Hematopoietic multipotent progenitor cell treated with erythropoietin and hydrocortisone succinate and interleukin-3 and kit ligand, for 6 days (in vitro differentiated cells): Measurements from ENCODE around the gene TLR3.
"Not testable (repeated sequence)": the region's sequence is repeated elsewhere in the genome, so short reads cannot be mapped to it uniquely, and the experiment has no call there.

Experiments used
- DNase-seq: peaks from one replicate; pipeline ENCODE4 v3.0.0-alpha.2; 2015

Gene TLR3

DNA sequence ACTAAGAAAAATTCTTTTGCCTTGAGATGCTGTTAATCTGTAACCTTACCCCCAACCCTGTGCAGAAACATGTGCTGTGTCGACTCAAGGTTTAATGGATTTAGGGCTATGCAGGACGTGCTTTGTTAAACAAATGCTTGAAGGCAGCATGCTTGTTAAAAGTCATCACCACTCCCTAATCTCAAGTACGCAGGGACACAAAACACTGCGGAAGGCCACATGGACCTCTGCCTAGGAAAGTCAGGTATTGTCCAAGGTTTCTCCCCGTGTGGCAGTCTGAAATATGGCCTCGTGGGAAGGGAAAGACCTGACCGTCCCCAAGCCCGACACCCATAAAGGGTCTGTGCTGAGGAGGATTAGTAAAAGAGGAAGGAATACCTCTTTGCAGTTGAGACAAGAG is 18.8 kb upstream of the TLR3 start:
- DNase-seq: not testable (repeated sequence)

DNA sequence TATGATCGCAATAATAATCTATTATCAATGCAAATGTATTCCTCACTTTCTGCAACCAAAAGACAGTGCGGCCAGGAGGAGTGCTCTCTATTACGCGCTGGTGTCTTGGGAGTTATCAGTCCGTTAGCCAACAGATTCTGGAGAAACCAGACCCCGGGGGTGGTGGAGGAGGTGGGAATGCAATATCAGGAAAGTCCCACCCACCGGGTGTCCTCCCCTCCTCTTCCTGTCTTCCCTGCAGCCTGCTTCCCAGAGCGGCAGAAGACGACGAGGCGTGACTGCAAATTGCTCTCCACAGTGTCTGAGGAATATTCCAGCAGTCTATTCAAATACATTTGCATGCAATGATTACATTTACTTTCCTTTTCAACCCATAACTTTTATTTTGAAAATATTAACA is 17.9 kb upstream of the TLR3 start:
- no peak for DNase-seq

DNA sequence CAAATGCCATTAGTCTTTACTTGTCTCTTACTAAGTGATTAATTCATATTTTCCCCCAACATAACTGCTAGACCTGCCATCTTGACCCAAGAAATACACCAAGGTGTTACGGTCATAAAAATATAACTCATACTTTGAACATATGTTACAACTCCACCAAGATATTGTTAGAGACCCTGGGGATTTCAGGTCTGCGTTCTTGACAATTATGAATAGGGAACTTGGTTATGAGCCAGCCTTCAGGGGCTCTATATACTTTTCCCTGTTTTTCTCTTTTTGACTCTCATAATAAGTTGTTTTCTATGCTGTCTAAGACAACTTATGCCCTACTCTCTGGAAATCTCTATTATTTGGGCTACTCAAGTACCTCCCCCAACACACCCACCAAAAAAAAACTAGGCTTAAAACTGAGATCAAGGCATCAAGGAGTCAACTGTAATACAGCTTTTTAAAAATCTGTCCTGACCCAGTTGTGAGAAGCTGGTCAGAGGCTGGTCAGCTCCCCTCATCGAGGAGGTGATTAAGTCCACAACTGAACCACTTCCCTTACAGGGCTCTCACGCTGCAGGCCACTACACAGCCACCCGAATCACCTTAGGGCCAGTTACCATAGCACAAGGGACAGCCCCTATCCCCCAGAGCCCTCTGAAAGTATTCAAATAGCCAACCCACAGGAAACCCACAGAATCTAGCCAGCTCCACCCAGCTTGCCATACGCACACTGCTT is 10.5 kb upstream of the TLR3 start:
- DNase-seq: peak; percentile 21

DNA sequence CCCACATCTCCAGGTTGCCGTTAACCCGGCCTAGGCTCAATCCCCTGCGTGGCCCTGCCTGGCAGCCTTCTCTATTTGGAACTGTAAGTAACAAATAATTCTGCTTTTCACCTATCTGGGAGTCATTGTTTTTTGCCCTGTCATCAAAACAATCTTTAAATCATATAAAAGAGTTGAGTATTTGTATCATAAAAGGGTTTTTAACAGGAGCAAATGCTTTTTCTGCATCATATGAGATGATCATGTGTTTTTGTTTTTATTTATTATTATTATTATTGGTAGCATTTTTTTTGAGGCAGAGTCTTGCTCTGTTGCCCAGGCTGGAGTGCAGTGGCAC is 10.0 kb upstream of the TLR3 start:
- no peak for DNase-seq

DNA sequence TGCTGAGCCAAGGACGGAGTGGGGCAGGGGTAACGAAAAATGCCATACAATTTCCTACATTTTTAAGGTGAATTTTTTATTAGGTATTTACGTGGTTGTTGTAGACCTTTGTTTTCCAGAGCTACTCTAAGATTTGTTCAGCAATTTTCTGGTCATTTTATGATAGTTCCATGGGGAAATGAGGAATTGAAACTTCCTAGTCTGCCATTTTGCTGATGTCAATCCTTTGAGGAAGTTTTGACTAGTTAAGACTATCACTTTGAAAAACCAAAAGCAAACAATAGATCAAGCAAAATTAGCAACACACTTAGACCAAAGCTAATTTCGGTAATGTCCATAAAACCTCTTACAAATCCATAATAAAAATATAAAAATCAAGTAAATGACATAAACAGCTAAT is 7.0 kb upstream of the TLR3 start:
- DNase-seq: no peak

DNA sequence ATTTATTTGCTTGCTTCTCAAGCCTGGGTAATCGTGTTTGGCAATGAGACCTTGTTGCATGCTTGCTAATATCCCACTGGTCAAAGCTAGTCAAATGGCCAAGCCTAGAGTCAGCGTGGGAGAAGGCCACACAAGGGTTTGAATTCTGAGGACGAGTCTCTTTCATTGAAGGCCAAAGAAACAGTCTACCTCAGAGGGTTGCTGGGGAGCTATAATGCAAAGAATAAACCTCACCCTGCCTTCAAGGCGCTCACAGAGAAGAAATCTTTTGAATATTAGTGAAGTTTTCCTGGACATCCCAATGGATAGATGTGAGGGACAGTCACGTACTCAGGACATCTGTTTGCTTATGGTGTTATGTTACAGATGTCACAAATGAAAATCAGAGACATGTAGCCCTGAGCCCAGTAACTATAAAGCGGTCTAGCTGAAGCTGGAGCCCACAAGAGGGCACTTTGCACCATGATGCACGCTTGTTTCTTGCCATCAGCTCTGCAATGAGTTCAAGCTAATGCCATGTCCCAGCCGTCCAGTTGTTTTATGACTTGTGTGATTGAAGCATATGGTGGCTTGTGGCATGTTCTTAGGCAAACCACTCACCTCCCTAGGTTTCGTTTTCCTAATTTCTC is 1.1 kb upstream of the TLR3 start:
- DNase-seq: peak; percentile 83

DNA sequence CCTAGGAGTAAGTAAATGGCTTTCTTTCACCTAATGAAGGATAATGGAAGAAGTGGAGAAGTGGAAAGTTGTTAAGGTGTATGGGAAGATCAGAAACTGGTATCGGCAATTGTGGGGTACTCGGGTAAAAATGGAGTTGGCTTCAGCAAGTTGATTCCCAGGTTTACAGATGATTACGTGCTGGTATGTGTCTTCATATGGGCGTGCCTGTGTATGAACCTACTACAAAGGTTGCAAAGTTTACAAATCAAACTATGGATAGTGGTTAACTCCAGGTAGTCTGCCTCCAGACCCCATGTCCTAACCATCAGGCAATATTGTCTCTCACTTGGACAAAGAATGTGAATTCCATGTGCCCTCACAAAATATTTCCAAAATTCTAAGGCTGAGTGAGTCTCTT is 773 bp downstream of the TLR3 start:
- DNase-seq: no peak

DNA sequence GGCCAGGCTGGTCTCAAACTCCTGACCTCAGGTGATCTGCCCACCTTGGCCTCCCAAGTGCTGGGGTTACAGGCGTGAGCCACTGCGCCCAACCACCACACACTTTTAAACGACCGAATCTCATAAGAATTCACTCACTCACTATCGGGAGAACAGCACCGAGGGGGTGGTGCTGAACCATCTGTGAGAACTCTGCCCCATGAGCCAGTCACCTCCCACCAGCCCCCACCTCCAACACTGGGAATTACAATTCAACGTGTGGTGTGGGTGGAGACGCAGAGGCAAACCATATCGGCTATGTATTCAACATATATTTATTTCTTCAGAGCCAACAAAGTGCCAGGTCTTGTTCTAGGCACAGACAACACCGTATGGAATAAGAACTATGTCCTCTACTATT is 3.6 kb downstream of the TLR3 start:
- DNase-seq: no peak

DNA sequence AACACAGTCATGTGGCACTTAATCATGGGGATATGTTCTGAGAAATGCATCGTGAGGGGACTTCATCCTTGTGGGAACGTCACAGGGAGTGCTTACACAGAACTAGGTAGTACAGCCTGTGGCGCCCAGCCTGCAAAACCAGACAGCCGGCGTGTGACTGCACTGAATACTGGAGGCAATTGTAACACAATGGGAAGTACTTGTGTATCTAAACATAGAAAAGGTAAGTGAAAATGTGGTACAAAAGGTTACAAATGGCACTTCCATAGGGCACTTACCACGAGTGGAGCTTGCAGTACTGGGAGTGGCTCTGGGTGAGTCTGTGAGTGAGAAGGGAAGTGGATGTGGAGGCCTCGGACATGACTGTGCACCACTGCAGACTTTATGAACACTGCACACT is 5.2 kb downstream of the TLR3 start:
- no peak for DNase-seq

DNA sequence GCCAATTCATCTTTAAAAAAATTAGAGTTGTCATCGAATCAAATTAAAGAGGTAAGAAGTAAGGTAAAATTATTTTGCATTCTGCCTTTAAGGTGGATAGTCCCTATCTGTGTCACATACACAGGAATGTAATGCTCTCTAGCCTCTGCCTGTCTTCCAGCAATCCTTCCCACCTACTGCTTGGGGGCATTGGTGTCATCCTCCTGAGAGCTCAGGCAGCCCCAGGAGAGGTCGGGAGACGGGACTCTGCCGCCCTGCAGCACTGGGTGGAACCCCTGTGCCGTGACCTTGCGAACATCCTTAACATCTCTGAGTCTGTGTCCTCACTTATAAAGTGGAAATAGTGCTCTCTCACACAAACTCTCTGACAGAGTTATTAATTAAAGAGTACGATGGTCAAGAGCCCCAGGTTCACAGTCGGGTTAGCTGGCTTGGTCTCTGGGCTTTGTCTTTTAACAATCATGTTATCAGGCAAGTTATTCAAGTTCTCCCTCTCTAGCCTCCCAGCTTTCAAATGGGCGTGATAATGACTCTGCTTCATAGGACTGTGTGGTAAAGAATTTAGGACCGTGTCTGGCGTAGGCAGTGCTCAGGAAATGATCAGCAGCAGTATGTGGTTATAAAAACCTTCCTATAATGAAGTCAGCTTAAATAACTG is 10.2 kb downstream of the TLR3 start:
- no peak for DNase-seq

DNA sequence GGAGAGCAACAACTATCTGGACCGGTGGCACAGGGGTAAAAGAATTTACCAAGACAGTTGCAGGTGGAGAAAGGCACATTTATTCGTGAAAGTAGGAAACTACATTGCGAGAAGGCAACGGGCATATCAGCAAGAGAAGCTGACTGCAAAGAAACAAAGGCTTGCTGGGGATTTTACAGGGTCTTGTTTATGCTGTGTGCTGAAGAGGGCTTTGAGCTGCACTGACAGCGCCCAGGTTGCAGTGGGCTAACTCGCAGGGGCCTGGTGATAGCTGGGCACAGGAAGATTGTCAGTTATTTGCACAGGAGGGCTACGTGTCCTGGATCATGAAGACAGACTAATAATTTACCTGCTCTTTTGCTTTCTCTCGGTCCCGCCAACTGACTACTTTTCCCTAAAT is 10.7 kb downstream of the TLR3 start:
- DNase-seq: no peak

DNA sequence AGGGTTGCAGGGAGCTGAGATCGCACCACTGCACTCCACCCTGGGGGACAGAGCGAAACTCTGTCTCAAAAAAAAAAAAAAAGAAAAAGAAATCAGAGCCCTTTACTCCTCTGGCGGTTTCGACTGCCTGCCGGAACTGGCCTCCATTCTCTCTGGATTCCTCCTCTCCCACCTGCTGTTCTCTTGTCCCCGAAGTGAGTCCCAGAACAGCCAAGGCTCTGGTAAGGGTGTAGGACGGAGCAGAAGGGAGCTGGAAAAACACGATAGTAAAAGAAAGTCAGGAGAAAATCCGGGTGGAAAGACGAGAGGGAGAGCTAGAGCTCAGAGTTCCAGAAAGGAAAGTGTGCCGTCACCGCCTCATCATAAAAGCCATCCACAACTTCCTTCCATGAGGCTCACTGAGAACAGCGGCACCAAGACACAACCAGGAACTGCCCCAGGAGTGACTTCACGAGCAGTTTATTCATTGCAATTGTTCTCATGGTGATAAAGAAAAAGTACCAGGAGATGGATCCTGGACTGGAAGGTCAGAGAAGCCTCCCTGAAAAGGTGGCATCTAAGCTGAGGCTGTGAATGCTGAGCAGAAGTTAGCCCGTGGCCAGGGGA is 12.3 kb downstream of the TLR3 start:
- no peak for DNase-seq

DNA sequence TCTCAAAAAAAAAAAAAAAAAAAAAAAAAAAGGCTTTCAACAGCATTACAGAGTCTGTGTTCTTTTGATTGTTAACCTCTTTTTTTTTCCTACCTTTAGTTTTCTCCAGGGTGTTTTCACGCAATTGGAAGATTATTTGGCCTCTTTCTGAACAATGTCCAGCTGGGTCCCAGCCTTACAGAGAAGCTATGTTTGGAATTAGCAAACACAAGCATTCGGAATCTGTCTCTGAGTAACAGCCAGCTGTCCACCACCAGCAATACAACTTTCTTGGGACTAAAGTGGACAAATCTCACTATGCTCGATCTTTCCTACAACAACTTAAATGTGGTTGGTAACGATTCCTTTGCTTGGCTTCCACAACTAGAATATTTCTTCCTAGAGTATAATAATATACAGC is 13.3 kb downstream of the TLR3 start:
- DNase-seq: no peak

DNA sequence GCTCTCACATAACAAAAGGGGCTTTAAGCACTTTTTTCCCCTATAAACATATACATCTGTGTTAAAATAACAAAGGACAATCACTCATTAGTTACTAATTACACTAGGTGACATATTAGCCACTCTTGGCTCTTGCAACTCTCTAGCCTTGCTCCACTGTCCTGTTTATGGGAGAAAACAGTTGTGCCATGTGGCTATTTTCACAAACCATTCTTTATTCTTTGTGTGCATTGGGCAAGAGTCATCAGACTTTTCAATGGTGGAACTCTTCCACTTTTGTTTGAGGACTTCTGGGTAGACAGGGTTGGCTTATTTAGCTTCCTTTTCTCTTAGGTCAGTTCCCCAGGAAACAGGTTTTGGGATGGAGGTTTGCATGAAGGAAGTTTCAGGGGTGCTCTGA is 19.6 kb downstream of the TLR3 start:
- DNase-seq: no peak

DNA sequence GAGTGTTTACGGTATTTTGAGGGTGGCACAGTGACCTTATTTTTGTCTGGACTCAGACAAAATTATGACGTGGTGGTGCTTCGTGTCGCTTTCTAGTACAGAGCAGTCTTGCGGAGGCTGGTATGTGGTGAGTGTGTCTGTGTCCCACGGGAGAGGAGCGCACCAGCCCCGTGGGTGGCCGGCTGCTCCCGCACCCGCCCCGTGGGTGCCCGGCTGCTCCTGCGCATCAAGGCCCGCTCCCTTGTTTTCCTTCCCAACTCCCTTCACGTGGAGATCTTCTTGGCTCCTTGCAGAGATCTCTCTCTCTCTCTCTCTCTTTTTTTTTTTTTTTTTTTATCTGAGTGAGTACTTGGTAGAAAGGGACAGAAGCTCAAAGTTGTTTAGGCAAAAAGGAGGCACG is 23.3 kb downstream of the TLR3 start:
- no peak for DNase-seq

DNA sequence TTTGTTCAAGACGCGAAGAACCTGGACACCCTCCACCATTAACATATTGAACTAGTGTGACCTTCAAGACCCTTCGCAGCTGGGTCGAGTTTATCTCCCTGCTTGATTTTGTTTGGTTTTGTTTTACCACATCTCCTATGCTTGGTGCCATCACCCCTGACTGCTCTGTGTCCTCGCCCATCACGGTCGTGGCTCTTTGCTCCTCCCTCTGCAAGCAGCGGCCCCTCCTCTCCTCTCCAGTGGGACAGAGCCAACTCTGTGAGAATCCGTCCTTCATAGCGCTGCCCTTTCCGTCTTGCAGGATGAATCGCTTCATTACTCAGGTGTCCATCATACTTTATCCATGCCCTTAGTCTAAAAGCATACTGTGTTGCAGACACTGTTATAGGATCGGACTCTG is 26.4 kb downstream of the TLR3 start:
- no peak for DNase-seq

DNA sequence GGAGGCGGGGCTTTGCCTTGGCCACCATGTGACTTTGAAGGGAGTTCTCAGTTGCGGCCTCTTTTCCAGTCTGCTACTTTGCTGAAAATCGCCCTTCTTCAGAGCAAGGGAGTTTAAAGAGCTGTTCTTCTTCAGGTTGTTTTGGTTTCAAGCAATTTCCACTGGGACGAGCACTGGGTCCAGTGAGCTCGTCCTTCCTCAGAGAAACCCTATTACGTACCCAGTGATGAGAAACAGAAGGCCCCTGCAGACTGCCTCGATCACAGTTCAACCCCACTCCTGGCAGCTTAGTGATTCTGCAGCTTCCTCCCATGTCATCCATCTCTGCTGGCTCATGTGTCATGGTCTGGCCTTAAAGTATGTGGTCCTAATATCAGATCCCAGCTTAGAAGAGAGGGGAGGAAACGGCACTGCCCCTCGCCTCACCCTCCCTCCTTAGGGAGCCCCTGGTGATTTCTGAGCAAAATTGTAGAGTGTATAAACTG is 27.8 kb downstream of the TLR3 start:
- no peak for DNase-seq

DNA sequence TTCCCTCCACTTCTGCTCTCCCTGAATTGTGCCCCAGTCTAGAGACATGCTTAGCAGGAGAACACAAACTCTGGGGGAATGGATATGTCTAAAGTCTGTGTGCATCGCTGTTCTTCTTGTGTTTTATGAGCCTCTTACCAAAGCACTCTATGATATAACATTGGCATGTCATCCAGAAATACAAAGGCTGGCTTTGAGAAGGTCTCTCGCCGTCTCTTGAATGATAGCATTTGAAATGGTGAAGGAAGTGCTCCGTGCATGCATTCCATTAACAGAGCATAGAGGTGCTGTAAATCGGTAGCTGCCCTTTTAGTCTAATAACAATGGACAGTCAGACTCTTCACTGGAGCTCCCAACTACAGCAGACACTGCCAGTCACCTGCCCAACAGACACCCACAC is 28.4 kb downstream of the TLR3 start:
- no peak for DNase-seq

DNA sequence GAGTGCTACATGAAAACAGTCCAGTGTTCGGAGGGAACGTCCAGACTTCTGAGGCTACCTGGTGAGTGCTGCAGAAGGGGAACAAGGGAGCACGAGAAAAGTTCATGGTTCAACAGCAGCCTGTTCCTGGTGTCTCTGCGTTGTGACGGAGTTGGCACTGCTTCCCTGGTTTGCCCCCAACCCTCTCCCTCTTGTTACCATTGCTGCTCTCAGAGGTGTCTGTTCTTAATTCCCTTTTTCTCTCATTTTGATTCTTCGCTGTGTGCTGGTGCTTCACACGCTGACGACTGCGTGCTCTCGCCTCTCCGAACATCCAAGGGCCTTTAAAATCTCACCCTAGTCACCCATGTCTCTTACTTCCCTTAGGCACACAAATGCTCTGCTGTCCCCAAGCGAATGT is 34.0 kb downstream of the TLR3 start:
- no peak for DNase-seq

DNA sequence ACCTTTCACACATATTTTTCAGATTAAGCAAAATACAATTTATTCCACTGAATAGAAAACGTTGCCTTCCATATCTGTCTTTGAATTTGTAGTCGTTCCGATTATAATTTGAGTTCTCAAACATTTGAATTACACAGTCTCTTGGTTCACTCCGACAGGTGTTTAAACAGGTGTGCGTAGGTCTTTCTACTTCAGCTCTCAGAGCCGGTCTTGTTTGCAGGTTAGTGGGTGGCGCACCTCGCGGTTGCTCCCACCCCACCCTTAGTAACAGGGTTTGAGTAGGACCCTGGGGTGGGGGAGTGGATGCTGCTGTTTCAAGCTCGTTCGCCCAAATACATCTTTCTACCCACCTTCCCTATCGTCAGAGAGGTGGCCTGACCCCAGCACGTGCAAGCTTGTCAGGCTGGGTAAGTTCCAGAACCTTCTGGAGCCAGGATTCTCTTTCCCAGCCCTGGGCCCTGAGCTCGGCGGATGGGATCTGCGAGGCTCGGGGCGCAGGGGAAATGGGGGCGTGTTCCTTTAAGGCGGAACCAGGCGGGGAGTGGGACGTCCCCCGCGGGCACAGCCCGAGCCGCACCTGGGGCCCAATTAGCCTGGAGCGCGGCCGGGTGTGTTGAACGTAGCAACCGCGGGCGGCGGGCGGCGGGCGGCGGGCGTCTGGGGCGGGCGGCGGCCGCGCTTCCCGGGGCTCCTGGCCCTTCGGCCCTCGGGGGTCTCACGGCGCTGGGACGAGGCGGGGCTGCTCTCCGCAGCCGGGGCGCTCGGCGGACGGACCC is 35.3 kb downstream of the TLR3 start, which contains the start of gene FAM149A:
Gene FAM149A (plus strand): TSS at position 591 of the 776 bp plus-strand sequence.
- DNase-seq: peak; percentile 33

DNA sequence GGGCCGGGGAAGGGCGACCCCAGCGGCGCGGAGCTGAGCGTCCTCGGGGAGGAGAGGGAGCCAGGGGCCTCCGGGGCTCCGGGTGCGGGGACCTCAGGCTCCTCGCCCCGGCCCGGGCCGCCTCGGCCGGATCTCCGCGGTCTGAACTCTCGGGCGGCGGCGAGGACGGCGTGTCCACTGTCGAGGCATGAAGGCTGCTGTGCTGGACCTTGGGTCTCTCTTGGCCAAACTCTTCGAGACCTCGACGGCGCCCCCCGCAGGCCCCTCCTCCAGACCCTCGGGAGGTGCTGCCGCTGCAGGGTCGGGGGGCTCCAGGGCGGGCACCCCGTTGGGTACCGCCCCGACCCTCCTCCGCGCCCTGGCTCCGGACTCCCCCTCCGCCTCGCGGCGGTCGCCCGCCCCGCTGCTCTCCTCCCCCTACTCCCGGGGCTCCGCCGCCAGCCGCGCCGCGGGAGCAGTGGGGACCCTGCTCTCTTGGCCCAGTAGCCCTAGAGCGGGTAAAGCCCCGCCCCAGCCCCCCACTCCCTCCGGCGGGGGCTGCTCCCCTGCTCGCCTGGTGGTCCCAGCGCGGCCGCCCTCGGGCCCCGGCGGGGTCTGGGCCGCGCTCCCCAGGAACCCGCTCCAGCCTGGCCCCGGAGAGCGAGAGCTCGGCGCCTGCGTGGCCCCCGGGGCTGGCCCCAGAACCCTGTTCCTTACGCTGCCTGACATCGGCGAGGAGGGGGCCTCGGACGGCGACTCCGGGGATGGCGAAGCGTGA is 36.1 kb downstream of the TLR3 start:
- DNase-seq: no peak

DNA sequence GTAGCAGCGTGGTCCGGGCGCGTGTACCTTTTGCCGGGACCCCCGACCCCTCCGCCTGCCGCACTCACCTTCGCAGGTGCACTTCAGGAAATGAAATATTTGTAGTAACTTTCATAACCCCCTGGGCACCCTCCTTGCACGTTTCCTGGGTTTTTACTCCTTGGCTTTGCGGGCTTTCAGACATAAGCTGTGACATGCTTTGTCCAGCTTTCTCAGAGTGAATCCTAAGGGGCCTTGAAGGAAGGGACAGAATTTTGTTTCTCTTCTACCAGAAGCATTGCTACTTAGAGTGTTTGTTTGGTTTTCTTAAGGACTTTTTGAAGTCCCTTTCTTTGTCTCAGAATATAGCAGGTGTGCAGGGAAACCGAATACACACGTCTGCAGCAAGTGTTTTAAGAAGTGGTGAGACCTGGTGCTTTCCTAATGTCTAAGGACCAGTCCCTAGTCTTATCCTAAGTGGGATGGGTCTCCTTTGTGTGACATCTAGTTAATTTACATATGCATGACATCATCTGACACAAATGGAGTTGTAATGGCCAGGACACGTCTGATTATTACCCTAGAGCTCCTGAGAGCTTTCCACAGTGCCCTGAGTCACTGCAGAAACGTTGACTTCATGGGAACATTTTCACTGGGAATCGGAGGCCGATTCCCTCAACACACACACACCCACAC is 36.8 kb downstream of the TLR3 start:
- DNase-seq: no peak
